ENCODE results near the gene GCG. TPM values are rescaled to one million over a fixed set of nuclear protein-coding genes. Genes with fewer than 3 reads are reported as not detected.

Gene GCG
- total and polyA plus RNA-seq, 2 of the 8 experiments (the other 6 are each of a cell fraction or from before 2014, with no cell fraction given), result not detected

GRCh38 chr2:162197069-162197825 is 45.2 kb upstream of the GCG start:
- no peak overlapping the region for H2AFZ ChIP-seq (ENCODE audit: low read length)
- no peak overlapping the region for H3K14ac ChIP-seq (ENCODE audit: insufficient read length)
- H4K20me1 ChIP-seq (replicated peaks in 1 of 2; ENCODE audit: control insufficient read depth in 1 of 2, insufficient read depth in 2 of 2, low read length in 2 of 2), result no peaks in the 10 kb centered on the region
- H2AK5ac ChIP-seq (ENCODE audit: low read depth, low read length), result no peak overlapping the region
- TF ChIP-seq JUND (IDR thresholded peaks at IDR 0.05; ENCODE audit: low read length), result no peak
- TF ChIP-seq TCF12 (IDR thresholded peaks at IDR 0.05; ENCODE audit: low read depth, low read length), result 0 out of 2 replicates have a peak, but pooled peaks have one; percentile 3
- TF ChIP-seq GTF2F1 (IDR thresholded peaks at IDR 0.05; ENCODE audit: borderline replicate concordance, low read depth, low read length), result no peak
- no peak for TF ChIP-seq EP300 (IDR thresholded peaks at IDR 0.05; ENCODE audit: borderline replicate concordance in 1 of 2, low read depth in 2 of 2, low read length in 2 of 2)
- TF ChIP-seq, protein P1, sequence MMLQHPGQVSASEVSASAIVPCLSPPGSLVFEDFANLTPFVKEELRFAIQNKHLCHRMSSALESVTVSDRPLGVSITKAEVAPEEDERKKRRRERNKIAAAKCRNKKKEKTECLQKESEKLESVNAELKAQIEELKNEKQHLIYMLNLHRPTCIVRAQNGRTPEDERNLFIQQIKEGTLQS (IDR thresholded peaks at IDR 0.05; ENCODE audit: insufficient read depth, low read depth, low read length), result no peak
- TF ChIP-seq NRF1 (IDR thresholded peaks at IDR 0.05; ENCODE audit: low read depth, low read length), result no peak
- POLR2A ChIA-PET (ENCODE audit: partially characterized antibody), result no interaction called here
- no peaks in the 10 kb centered on the region for H3K79me2 ChIP-seq (ENCODE audit: control insufficient read depth in 1 of 2, insufficient read depth in 2 of 2, low read length in 2 of 2)
- no peak for DNase-seq (ENCODE audit: low read depth in 1 of 2, low spot score in 2 of 2)
- H3K9ac ChIP-seq (replicated peaks in 1 of 4; ENCODE audit: extremely low read depth in 1 of 4, low read depth in 3 of 4, low read length in 3 of 4), result no peak overlapping the region
- no peak overlapping the region for H4K8ac ChIP-seq (ENCODE audit: extremely low read depth, insufficient read depth, low read length)
- no peaks in the 10 kb centered on the region for H3K79me1 ChIP-seq (ENCODE audit: low read depth, low read length)
- no peak overlapping the region for H3K27ac ChIP-seq (ENCODE audit: low read depth, low read length)
- no peak overlapping the region for H3K4me2 ChIP-seq (ENCODE audit: insufficient read depth in 1 of 2, low read depth in 2 of 2, low read length in 2 of 2)
- no peak overlapping the region for H2BK5ac ChIP-seq (ENCODE audit: low read depth, low read length)
- H3K23ac ChIP-seq (ENCODE audit: insufficient read length), result no peak overlapping the region
- no peaks in the 10 kb centered on the region for H3K9me3 ChIP-seq (ENCODE audit: insufficient read depth in 2 of 2, low read depth in 1 of 2, low read length in 1 of 2)
- 91% methylated on average over 2 of the region's 2 CpGs; no CpG with 5 or more reads in 1 of the 2 experiments for WGBS, 2 experiments (ENCODE audit: extremely low coverage in 1 of 2, insufficient coverage in 1 of 2, insufficient read length in 1 of 2, insufficient replicate concordance in 2 of 2, low coverage in 1 of 2, low lambda C conversion rate in 2 of 2, missing lambda C conversion rate in 1 of 2)
- H2BK20ac ChIP-seq (ENCODE audit: low read length), result no peak overlapping the region
- no peak overlapping the region for H4K91ac ChIP-seq (replicated peaks; ENCODE audit: insufficient read length, low read length)
- CTCF ChIA-PET (ENCODE audit: partially characterized antibody), result interaction anchor here (0.9 to 3.5 kb wide), 5 partner anchors 10 to 101 kb away, joined by 3 to 14 read pairs (median 8); no protein-coding TSS in a partner anchor
- FAIRE-seq, result no peak
- no peak overlapping the region for H4K5ac ChIP-seq (ENCODE audit: insufficient read length, low read depth, low read length)
- H2BK15ac ChIP-seq (ENCODE audit: low read length), result no peak overlapping the region
- H2BK12ac ChIP-seq (ENCODE audit: low read depth, low read length), result no peak overlapping the region
- H3K18ac ChIP-seq (ENCODE audit: extremely low read depth, low read length), result no peak overlapping the region
- no peaks in the 10 kb centered on the region for H3K36me3 ChIP-seq (ENCODE audit: control insufficient read depth in 2 of 4, insufficient read depth in 4 of 4, low read length in 3 of 4)
- H3K4me1 ChIP-seq (replicated peaks in 1 of 4; ENCODE audit: control insufficient read depth in 3 of 4, insufficient read depth in 4 of 4, low read length in 3 of 4), result no peaks in the 10 kb centered on the region
- H3K4me3 ChIP-seq (ENCODE audit: extremely low read depth in 1 of 4, insufficient read depth in 2 of 4, low read depth in 3 of 4, low read length in 4 of 4), result no peak overlapping the region
- no peaks in the 10 kb centered on the region for H3K23me2 ChIP-seq (ENCODE audit: low read depth, low read length)
- no peak overlapping the region for H2BK120ac ChIP-seq (replicated peaks; ENCODE audit: low read depth, low read length)
- H3K56ac ChIP-seq (replicated peaks; ENCODE audit: insufficient read length, low read depth, low read length), result no peak overlapping the region
- H3K27me3 ChIP-seq (replicated peaks in 1 of 4; ENCODE audit: control insufficient read depth in 3 of 4, extremely low read depth in 1 of 4, insufficient read depth in 3 of 4, low read length in 3 of 4), result peaks cover 0 to 1% (median 0%) of the 10 kb centered on the region in 4 experiments; a peak in 1 of 7 replicates
- no peak overlapping the region for H3K4ac ChIP-seq (replicated peaks; ENCODE audit: insufficient read length, low read depth, low read length)

All from H1 (cell line).